GM23338 (cell line): ENCODE measurements around the gene MTA3.

ENCODE experiments used
- CREB1 ChIP-seq: fragments of 250-450 bp; sonication (Bioruptor Pico); IDR thresholded peaks from 2 replicates; pipeline ENCODE4 v1.5.0; 2020; ENCODE audit warnings: low read depth, mild to moderate bottlenecking, moderate library complexity
- EZH2 ChIP-seq: fragments of 200-600 bp; sonication (generic); IDR thresholded peaks from one replicate; pipeline ENCODE4 v1.8.0; 2017; ENCODE audit warnings: antibody characterized with exemption, mild to moderate bottlenecking, low read depth; ENCODE audit not compliant: unreplicated experiment
- EZH2phosphoT487 ChIP-seq: fragments of 200-600 bp; sonication (generic); IDR thresholded peaks from one replicate; pipeline ENCODE4 v1.8.1; 2018; ENCODE audit warnings: antibody characterized with exemption; ENCODE audit not compliant: unreplicated experiment
- POLR2AphosphoS5 ChIP-seq: IDR thresholded peaks from 2 replicates; pipeline ENCODE4 v1.6.1; 2016; ENCODE audit warnings: antibody characterized with exemption, low read depth
- ZNF114 ChIP-seq: fragments of 250-450 bp; sonication (Bioruptor Pico); IDR thresholded peaks from 2 replicates; pipeline ENCODE4 v1.5.0; 2020; ENCODE audit warnings: mild to moderate bottlenecking, moderate library complexity
- ZNF331 ChIP-seq: fragments of 250-450 bp; sonication (Bioruptor Pico); IDR thresholded peaks from 2 replicates; pipeline ENCODE4 v1.5.0; 2020; ENCODE audit warnings: low read depth, mild to moderate bottlenecking, moderate library complexity
- TF ChIP-seq, protein P1 (sequence below), 2 experiments: fragments of 200-600 bp in 1 of 2; sonication (generic) in 1 of 2; conservative IDR thresholded peaks; 2 replicates each; pipeline versions ENCODE4 v1.5.1 to v1.6.1; 2016 to 2017; ENCODE audit warnings: antibody characterized with exemption in 2 of 2, low read depth in 2 of 2, mild to moderate bottlenecking in 2 of 2, moderate library complexity in 1 of 2
- TF ChIP-seq, protein P2 (sequence below): IDR thresholded peaks from one replicate; pipeline ENCODE4 v1.6.1; 2018; ENCODE audit warnings: antibody characterized with exemption; ENCODE audit not compliant: unreplicated experiment
- TF ChIP-seq, protein P3 (sequence below): IDR thresholded peaks from 2 replicates; pipeline ENCODE4 v1.6.1; 2016; ENCODE audit warnings: antibody characterized with exemption

DNA sequence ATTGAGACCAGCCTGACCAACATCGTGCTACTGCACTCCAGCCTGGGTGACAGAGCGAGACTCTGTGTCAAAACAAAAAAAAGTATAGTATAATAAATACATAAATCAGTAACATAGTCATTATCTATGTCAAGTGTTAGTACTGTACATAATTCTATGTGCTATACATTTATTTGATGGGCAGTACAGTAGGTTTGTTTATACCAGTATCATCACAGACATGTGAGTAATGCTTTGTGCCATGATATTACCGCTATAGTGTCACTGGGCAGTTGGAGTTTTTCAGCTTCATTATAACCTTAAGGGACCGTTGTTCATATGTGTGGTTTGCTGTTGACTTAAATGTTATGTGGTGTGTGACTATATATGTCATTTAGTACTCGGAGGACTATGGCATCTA lies 24.9 kb downstream of the MTA3 start:
- TF ChIP-seq, protein P1, sequence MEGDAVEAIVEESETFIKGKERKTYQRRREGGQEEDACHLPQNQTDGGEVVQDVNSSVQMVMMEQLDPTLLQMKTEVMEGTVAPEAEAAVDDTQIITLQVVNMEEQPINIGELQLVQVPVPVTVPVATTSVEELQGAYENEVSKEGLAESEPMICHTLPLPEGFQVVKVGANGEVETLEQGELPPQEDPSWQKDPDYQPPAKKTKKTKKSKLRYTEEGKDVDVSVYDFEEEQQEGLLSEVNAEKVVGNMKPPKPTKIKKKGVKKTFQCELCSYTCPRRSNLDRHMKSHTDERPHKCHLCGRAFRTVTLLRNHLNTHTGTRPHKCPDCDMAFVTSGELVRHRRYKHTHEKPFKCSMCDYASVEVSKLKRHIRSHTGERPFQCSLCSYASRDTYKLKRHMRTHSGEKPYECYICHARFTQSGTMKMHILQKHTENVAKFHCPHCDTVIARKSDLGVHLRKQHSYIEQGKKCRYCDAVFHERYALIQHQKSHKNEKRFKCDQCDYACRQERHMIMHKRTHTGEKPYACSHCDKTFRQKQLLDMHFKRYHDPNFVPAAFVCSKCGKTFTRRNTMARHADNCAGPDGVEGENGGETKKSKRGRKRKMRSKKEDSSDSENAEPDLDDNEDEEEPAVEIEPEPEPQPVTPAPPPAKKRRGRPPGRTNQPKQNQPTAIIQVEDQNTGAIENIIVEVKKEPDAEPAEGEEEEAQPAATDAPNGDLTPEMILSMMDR (conservative IDR thresholded peaks at IDR 0.05; ENCODE audit: low read depth in 2 of 2) = no peak
- TF ChIP-seq POLR2AphosphoS5 (no peak), ZNF331 (no peak), CREB1 (CRISPR knock-in tag) (no peak), EZH2phosphoT487 (no peak), EZH2 (no peak), ZNF114 (no peak)
- TF ChIP-seq, protein P2, sequence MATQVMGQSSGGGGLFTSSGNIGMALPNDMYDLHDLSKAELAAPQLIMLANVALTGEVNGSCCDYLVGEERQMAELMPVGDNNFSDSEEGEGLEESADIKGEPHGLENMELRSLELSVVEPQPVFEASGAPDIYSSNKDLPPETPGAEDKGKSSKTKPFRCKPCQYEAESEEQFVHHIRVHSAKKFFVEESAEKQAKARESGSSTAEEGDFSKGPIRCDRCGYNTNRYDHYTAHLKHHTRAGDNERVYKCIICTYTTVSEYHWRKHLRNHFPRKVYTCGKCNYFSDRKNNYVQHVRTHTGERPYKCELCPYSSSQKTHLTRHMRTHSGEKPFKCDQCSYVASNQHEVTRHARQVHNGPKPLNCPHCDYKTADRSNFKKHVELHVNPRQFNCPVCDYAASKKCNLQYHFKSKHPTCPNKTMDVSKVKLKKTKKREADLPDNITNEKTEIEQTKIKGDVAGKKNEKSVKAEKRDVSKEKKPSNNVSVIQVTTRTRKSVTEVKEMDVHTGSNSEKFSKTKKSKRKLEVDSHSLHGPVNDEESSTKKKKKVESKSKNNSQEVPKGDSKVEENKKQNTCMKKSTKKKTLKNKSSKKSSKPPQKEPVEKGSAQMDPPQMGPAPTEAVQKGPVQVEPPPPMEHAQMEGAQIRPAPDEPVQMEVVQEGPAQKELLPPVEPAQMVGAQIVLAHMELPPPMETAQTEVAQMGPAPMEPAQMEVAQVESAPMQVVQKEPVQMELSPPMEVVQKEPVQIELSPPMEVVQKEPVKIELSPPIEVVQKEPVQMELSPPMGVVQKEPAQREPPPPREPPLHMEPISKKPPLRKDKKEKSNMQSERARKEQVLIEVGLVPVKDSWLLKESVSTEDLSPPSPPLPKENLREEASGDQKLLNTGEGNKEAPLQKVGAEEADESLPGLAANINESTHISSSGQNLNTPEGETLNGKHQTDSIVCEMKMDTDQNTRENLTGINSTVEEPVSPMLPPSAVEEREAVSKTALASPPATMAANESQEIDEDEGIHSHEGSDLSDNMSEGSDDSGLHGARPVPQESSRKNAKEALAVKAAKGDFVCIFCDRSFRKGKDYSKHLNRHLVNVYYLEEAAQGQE = no peak
- TF ChIP-seq, protein P3, sequence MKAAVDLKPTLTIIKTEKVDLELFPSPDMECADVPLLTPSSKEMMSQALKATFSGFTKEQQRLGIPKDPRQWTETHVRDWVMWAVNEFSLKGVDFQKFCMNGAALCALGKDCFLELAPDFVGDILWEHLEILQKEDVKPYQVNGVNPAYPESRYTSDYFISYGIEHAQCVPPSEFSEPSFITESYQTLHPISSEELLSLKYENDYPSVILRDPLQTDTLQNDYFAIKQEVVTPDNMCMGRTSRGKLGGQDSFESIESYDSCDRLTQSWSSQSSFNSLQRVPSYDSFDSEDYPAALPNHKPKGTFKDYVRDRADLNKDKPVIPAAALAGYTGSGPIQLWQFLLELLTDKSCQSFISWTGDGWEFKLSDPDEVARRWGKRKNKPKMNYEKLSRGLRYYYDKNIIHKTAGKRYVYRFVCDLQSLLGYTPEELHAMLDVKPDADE = no peak
